NT2/D1 (cell line): ENCODE data around the gene TNFRSF1B.

Experiments used
- SUZ12 ChIP-seq: IDR thresholded peaks from 2 replicates; pipeline ENCODE4 v1.6.1; 2011; ENCODE audit not compliant: insufficient read length, insufficient read depth; ENCODE audit errors: extremely low read depth
- YY1 ChIP-seq: IDR thresholded peaks from 2 replicates; pipeline ENCODE4 v1.6.1; 2011; ENCODE audit not compliant: insufficient read length, insufficient read depth
- ZNF274 ChIP-seq: IDR thresholded peaks from 2 replicates; pipeline ENCODE4 v1.6.1; 2011; ENCODE audit warnings: mild to moderate bottlenecking, low read depth, low read length

GRCh38 chr1:12125422-12126355 is 41.1 kb upstream of the TNFRSF1B start:
- TF ChIP-seq ZNF274, result no peak
- TF ChIP-seq YY1, result no peak
- TF ChIP-seq SUZ12, result no peak
